Memory B cell (primary cell): Measurements from ENCODE around the gene HDAC10.
A peak's percentile ranks its signal among the peaks of the same experiment; 100 is the strongest.

Source experiments
- ATAC-seq: fragments of 150-1000 bp; cut with Tn5 transposase; 2 replicates; pipeline ENCODE4 v1.10.0; 2021; ENCODE audit warnings: low read depth, mild to moderate bottlenecking, moderate library complexity
- DNase-seq, 2 donors: peaks; one replicate each; pipeline ENCODE4 v3.0.0; 2022; ENCODE audit warnings: low spot score in 2 of 2
- H3K27ac Mint-ChIP-seq: one replicate; pipeline ENCODE4 v1.8.0; 2022; ENCODE audit warnings: mild to moderate bottlenecking, moderate library complexity, mixed read lengths
- H3K27me3 Mint-ChIP-seq: one replicate; pipeline ENCODE4 v1.8.0; 2022; ENCODE audit warnings: mixed read lengths
- H3K36me3 Mint-ChIP-seq: one replicate; pipeline ENCODE4 v1.8.0; 2022; ENCODE audit warnings: mild to moderate bottlenecking, mixed read lengths
- H3K4me1 Mint-ChIP-seq: one replicate; pipeline ENCODE4 v1.8.0; 2022; ENCODE audit warnings: mixed read lengths
- H3K4me3 Mint-ChIP-seq: one replicate; pipeline ENCODE4 v1.8.0; 2022; ENCODE audit warnings: mild to moderate bottlenecking, moderate library complexity, mixed read lengths
- H3K9me3 Mint-ChIP-seq: one replicate; pipeline ENCODE4 v1.8.0; 2022; ENCODE audit warnings: mixed read lengths

Gene HDAC10

DNA sequence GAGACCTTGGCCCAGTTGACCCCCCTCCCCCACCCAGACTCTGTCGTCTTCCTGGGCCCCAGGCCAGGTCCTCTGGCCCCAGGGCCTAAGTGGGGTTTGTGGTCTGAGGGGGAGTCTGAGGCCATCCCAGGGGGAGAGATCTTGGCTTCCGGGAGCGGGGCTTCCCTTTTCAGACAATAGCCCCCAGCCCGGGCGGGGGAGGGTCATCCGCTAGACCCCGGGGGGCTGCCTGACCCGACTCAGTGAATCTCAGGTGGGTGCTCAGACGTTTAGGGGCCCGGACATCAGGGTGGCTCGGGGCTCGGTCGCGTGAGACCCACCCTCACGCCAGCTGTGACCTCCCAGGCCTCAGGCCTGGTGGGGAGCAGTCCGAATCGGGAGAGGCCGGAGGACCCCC is 18.5 kb upstream of the HDAC10 start:
- DNase-seq (no peak), ATAC-seq (no peak)
- Mint-ChIP-seq H3K36me3 (no peaks in the 10 kb centered on the region), H3K27me3 (peaks cover 5% of the 10 kb centered on the region), H3K4me3 (peak overlapping the region; percentile 59), H3K27ac (no peak overlapping the region), H3K9me3 (no peaks in the 10 kb centered on the region), H3K4me1 (peaks cover 15% of the 10 kb centered on the region)

DNA sequence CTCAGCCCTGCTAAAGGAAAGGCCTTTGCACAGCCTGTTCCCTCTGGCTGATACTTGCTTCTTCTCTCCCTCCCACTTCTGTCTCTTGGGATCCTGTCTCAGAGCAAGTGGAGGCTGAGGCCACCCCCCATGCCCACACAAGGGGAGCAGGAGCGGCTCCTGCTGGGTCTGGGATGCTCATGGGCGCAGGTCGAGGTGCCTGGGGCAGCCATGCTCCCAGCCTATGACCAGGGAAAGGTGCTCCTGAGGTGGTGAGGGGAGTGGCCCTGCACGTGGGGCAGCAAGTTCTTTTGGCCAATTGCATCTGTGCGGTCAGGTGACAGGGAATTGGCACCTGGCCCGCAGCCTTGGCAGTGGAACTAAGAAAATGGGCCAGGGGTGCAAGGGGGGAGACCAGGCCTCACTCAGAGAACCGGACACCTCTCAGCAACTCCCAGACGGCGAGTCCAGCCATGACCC is 17.6 kb upstream of the HDAC10 start:
- Mint-ChIP-seq H3K4me3 (peak overlapping the region; percentile 7), H3K9me3 (no peaks in the 10 kb centered on the region), H3K36me3 (no peaks in the 10 kb centered on the region), H3K27me3 (peaks cover 5% of the 10 kb centered on the region), H3K4me1 (peaks cover 10% of the 10 kb centered on the region), H3K27ac (no peak overlapping the region)
- no peak for ATAC-seq
- DNase-seq = no peak

DNA sequence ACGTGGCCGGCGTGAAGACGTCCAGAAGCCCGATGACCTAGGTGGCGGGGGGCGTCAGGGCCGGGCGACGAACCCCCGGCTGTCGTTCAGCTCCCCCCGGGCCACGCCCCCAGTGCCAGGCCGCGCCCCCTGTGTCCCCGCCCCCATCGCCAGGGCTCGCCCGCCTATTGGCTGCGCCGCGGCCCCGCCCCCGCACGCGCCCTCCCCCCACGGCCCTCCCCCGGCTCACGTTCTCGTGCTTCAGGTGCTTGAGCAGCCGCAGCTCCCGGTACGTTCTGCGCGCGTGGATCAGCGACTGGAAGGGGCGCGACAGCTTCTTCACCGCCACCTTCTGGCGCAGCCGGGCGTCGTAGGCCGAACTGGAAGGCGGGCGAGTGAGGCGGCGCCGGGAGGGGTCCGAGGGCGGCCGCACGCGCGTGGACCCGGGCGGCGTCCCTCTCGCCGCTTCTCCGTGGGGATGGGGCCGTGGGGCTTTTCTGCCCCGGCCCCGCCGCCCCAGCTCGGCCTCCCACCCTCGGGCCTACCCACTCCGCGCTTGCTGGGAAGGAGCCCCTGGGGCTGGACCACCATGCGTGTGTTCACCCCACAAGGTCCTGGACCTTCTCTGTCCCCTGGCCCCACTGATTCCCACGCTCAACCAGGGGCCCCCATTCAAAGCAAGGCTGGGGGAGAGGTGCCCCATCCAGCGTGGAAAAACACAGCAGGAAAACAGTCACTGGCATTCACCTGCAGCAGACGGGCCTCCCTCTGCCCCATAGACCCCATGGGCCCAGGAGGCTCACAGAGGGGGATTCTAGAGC is 16.7 kb upstream of the HDAC10 start:
- Mint-ChIP-seq H3K4me1 (peaks cover 9% of the 10 kb centered on the region), H3K27me3 (peaks cover 5% of the 10 kb centered on the region), H3K4me3 (no peak overlapping the region), H3K27ac (no peak overlapping the region), H3K36me3 (no peaks in the 10 kb centered on the region), H3K9me3 (no peaks in the 10 kb centered on the region)
- DNase-seq (peak in 1 of 2 donors; percentile 44), ATAC-seq (peak; percentile 26)

DNA sequence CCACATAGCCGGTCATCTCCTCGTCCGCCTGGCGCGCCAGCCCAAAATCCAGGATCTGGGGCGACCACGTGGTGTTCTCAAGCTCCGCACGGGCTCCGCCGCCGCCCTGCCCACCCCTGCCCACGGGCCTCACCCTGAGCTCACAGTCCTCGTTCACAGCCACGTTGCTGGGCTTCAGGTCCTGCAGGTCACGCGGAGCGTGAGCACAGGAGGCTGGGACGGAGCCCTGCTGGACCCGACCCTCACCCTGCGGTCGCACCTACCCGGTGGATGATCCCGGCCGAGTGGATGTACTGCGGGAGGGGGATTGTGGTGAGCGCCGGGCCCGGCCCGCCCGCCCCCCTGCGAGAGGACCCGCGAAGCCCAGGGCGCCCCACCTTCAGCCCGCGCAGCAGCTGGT is 15.9 kb upstream of the HDAC10 start:
- H3K27ac Mint-ChIP-seq = no peak overlapping the region
- peaks cover 8% of the 10 kb centered on the region for H3K27me3 Mint-ChIP-seq
- H3K9me3 Mint-ChIP-seq = no peaks in the 10 kb centered on the region
- no peak overlapping the region for H3K4me3 Mint-ChIP-seq
- DNase-seq (no peak), ATAC-seq (no peak)
- H3K36me3 Mint-ChIP-seq = no peaks in the 10 kb centered on the region
- peaks cover 14% of the 10 kb centered on the region for H3K4me1 Mint-ChIP-seq

DNA sequence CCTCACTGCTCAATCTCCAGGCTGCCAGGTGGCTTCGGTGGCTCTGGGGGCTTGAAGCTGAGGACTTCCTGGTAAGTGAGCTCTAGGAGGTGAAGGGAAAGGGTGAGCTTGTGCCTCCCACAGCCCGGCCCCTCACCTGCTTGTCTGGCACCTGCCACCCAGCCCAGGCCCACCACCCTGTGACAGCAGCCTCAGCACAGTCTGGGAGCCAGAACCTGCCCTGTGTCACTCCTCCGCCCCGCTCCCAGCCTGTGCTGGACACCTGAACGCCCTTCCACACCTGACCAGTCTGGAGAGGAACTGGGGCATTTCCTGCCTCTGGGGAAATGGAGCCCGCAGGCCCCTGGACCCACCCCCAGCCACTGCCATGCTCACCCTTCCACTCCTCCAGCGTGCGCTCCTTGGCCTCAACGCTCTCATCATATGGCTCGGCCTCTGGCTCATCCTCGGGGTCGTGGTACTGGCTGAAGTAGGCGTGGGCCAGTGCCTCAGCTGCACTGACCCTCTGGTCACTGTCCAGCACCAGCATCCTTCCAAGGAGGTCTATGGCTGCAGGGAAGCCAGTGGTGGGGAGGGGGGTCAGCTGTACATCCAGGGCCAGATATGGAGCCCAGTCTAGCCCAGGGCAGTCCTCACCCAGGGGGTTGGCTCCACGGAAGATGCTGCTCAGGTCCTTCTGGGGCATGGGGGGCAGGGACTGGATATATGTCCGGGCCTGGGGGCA is 14.0 kb upstream of the HDAC10 start:
- H3K27ac Mint-ChIP-seq = no peak overlapping the region
- peaks cover 12% of the 10 kb centered on the region for H3K4me1 Mint-ChIP-seq
- peaks cover 9% of the 10 kb centered on the region for H3K27me3 Mint-ChIP-seq
- H3K36me3 Mint-ChIP-seq = no peaks in the 10 kb centered on the region
- no peak for DNase-seq
- ATAC-seq = no peak
- H3K4me3 Mint-ChIP-seq = no peak overlapping the region
- H3K9me3 Mint-ChIP-seq = no peaks in the 10 kb centered on the region

DNA sequence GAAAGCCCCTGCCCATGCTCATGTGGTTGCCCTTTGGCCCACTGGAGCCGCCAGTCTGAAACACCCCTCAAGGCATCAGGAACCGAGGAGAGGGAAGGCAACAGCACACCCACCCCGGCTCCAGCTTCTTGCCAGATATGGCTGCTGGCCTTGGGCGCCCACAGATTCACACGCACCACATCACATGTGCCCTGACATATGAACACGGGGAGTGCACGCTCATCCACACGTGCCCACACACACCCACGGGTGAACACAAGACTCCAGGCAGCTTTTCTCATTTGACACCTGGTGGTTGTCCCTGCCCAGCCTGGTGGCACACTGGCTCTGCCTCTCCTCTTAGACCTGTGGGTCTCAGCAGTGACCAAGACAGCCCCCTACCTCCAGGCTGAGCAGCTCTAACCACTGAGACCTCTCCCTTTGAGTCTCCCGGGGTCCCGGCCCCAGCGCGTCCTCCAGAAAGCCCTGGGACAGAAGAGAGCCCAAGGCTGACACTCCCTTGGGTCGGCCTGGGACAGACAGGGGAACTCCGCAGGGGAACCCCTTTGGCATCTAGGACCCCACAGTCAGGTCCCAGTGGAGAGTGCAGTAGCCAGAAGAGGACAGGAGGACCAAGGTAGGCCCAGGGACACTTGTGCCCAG is 13.2 kb upstream of the HDAC10 start:
- H3K36me3 Mint-ChIP-seq = no peaks in the 10 kb centered on the region
- H3K4me3 Mint-ChIP-seq = no peak overlapping the region
- H3K27ac Mint-ChIP-seq = no peak overlapping the region
- H3K9me3 Mint-ChIP-seq = no peaks in the 10 kb centered on the region
- no peak for ATAC-seq
- peaks cover 12% of the 10 kb centered on the region for H3K4me1 Mint-ChIP-seq
- DNase-seq = no peak
- H3K27me3 Mint-ChIP-seq = peaks cover 9% of the 10 kb centered on the region

DNA sequence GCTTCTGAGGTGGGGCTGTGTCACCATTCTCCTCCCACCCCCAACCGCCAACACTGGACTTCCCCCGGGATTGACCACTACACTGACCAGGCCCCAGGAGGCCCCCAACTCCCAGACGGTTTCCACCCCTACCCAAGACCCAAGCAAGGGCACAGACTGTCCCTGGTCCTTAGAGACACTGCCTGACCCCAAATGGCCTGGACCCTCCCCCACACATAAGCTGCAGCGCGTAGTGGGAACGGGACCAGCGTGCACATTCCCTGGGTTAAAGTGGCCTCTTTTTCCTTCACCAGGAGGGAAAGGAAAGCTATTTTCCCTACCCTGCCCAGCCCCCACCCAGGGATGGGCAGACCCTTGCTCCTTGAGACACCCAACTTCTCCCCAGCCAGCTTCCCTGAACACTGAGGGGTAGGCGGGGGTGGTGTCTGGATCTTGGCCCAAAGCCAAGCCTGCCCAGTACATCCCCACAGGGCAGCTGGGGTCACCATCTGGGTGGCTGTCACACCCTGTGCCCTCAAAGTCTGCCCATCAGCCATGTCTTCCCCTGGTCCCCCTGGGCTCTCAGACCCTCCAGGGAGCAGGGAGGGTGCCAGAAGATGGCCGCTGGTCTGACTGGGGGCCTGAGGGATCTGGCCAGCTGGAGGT is 12.0 kb upstream of the HDAC10 start:
- ATAC-seq (no peak), DNase-seq (no peak)
- Mint-ChIP-seq H3K4me1 (peaks cover 10% of the 10 kb centered on the region), H3K36me3 (no peaks in the 10 kb centered on the region), H3K4me3 (no peak overlapping the region), H3K27me3 (peaks cover 15% of the 10 kb centered on the region), H3K27ac (no peak overlapping the region), H3K9me3 (no peaks in the 10 kb centered on the region)

DNA sequence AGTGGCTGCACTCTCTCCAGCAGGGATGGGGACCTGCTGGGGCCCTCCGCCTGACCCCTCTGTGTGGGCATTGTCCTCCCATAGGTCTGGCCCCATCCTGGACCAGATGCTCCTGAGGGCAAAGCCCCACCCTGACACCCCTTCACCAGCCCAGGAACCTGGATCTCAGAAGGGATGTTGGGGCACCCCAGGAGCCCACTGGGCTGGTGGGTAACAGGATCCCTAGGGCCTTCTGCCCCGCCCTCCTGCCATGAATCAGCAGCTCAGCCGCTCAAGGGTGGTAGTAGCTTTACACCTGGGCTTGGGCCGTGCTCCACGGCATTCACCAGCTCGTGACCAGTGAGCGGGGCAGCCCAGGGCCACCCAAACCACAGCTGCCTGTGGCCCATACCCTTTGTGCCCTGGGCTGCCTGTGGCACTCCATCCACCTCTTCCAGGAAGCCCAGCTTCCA is 11.4 kb upstream of the HDAC10 start:
- DNase-seq (no peak), ATAC-seq (peak; percentile 38)
- H3K9me3 Mint-ChIP-seq = no peaks in the 10 kb centered on the region
- H3K4me1 Mint-ChIP-seq = peaks cover 10% of the 10 kb centered on the region
- no peak overlapping the region for H3K27ac Mint-ChIP-seq
- peaks cover 15% of the 10 kb centered on the region for H3K27me3 Mint-ChIP-seq
- peak overlapping the region; percentile 77 for H3K4me3 Mint-ChIP-seq
- no peaks in the 10 kb centered on the region for H3K36me3 Mint-ChIP-seq

DNA sequence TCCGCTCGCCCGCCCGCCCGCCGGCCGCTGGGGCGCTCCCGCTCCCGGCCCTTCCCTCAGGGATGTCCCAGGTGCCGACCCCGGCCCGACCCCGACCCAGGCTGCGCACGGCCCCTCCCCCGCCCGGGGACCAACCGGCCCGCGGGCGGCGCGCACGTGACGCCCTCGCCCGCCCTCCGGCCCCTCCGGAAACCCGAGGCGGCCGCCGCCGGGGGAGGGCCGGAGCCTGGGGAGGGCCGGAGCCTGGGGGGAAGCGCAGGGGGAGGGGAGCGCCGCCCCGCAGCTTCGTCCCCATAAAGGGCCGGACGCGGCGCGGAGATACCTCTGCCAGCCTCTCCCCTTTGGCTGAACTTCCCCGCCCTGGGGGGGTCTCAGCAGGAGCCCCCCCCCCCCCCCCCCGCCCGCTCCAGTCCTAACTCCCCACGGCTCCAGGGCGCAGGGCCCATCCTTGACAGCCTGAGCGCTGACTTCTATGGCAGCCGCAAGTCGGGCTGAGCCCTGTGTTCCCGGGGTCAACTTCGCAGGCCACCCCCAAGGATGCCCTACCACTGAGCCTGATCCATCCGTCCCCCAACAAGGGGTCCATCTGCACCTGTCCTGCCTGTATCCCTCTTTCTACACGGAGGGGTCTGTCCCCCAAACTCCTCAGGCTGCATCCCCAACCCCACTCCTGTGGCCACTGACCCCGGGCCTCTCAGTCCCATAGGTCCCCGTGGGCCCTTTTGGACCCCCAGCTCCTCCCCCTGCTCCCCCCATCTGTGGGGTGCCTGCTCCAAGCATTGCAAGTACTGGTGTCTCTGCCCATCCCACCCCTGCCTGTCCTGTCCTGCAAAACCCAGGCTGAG is 10.8 kb upstream of the HDAC10 start, which contains the start of gene MAPK12:
Gene MAPK12 (minus strand): TSS at position 69 of the 845 bp plus-strand sequence. CDS start 174 bp downstream, outside the sequence.
- Mint-ChIP-seq H3K9me3 (no peaks in the 10 kb centered on the region), H3K27ac (no peak within 1 kb of the TSS), H3K36me3 (no peaks in the 10 kb centered on the region), H3K27me3 (peaks cover 15% of the 10 kb centered on the region), H3K4me1 (peaks cover 10% of the 10 kb centered on the region), H3K4me3 (peak within 1 kb of the TSS; percentile 77)
- ATAC-seq = no peak
- DNase-seq = no peak

DNA sequence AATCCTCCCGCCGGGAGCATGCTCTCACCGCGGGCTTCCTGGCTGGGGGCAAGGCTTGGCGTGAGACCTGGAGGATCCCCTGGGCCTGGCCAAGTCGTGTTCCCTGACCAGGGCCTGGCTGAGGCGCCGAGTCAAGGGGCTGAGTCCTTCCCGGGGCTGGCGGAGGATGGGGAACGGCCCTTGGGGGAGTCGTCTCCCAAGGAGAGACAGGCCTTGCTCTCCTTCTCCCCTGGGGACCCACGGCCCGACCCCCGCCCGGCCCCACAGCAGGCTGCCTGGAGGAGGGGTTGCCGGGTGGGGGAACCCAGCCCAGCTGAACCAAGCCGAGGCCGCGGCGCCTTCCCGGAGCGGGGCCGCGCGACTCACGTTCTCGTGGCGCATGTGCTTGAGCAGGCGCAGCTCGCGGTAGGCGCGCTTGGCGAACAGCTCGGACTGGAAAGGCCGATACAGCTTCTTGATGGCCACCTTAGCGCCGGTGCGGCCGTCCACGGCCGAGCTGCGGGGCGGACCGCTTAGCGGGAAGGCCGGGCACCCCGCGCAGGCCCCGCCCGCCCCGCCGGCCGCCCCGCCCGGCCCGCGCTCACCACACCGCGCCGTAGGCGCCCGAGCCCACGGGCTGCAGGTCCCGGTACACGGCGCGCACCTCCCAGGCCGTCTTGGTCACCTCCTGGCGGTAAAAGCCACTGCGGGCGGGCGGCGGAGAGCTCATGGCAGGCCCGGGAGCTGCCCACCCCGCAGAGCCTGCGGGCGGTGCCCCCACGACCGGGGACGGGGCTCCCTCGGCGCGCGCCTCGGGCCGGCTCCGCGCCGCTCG is 9.9 kb upstream of the HDAC10 start:
- Mint-ChIP-seq H3K36me3 (no peaks in the 10 kb centered on the region), H3K4me3 (no peak overlapping the region)

DNA sequence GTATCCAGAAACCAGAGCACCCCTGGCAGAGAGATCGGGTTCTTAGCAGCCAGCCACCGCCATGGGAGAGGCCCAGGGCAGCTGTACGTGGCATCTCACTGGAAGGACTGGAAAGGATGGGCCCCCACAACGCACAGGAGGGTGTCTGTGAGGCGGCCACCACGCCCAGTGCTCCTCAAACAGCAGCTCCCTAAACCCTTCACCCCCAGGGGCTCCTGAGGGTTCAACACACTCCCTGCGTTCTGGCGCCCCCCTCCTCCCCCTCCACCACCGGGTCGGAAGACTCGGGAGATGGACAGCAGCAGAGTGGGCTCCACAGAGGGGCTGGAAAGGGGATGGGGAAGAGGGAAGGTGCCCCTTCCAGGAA is 9.4 kb upstream of the HDAC10 start:
- ATAC-seq (no peak), DNase-seq (no peak)
- peaks cover 10% of the 10 kb centered on the region for H3K4me1 Mint-ChIP-seq
- H3K27ac Mint-ChIP-seq = no peak overlapping the region
- no peaks in the 10 kb centered on the region for H3K9me3 Mint-ChIP-seq
- H3K27me3 Mint-ChIP-seq = peaks cover 15% of the 10 kb centered on the region
- no peaks in the 10 kb centered on the region for H3K36me3 Mint-ChIP-seq
- no peak overlapping the region for H3K4me3 Mint-ChIP-seq

More for the DNA sequence above, 9.9 kb upstream of the HDAC10 start:
- peaks cover 10% of the 10 kb centered on the region for H3K4me1 Mint-ChIP-seq
- H3K9me3 Mint-ChIP-seq = no peaks in the 10 kb centered on the region
- ATAC-seq (peak; percentile 39), DNase-seq (no peak)
- peaks cover 15% of the 10 kb centered on the region for H3K27me3 Mint-ChIP-seq
- H3K27ac Mint-ChIP-seq = no peak overlapping the region

DNA sequence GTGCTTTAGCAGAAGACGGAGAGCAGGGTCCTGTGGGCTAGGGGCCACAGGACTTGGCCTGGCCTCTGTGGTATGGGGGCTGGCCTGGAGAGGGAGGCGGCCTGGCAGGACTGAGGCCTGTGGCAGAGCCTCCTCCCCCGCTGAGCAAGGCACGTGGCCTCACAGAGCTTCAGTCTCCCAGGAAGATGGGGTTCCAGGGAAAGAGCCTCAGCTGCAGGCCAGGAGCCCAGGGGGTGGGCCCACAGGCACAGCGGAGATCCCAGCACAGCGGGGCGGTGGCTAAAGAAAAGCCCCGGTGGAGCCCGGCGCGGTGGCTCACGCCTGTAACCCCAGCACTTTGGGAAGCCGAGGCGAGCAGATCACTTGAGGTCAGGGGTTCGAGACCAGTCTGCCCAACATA is 8.2 kb upstream of the HDAC10 start:
- Mint-ChIP-seq H3K36me3 (no peaks in the 10 kb centered on the region), H3K4me1 (peaks cover 6% of the 10 kb centered on the region), H3K27ac (no peak overlapping the region), H3K27me3 (peaks cover 12% of the 10 kb centered on the region), H3K9me3 (no peaks in the 10 kb centered on the region), H3K4me3 (peak overlapping the region; percentile 46)
- DNase-seq (no peak), ATAC-seq (no peak)
